ENCODE data around the gene SCPEP1. TPM values are rescaled to one million over a fixed set of nuclear protein-coding genes. Genes with fewer than 3 reads are reported as not detected.
"Not testable (repeated sequence)": the region's sequence is repeated elsewhere in the genome, so short reads cannot be mapped to it uniquely, and the experiment has no call there.

Gene SCPEP1
- total RNA-seq, 4 donors from 2014 or later = 84.5 to 104 (median 94.1) TPM

DNA sequence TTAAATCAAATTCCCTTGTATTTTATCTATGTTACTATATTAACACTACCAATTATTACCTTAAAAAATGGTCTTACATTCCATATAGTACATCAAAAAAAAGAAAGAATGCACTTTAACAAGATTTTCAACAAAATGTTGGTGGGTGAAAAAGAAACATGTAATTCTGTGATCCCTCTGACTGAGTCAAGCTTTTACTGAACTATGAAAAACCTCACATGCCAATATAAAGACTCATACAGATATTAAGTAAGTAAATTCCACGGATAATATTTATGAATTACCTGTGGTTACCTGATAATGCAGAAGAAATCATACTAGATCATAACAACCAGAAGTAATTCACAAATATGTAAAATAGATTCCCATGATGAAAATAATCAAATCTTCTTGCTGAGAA is 29.4 kb upstream of the SCPEP1 start:
- H3K27ac ChIP-seq = no peak overlapping the region
- TF ChIP-seq POLR2AphosphoS5 (IDR thresholded peaks at IDR 0.05) (no peak), POLR2A (IDR thresholded peaks at IDR 0.05) (no peak), EP300 (IDR thresholded peaks at IDR 0.05) (no peak)
- TF ChIP-seq, protein P1, sequence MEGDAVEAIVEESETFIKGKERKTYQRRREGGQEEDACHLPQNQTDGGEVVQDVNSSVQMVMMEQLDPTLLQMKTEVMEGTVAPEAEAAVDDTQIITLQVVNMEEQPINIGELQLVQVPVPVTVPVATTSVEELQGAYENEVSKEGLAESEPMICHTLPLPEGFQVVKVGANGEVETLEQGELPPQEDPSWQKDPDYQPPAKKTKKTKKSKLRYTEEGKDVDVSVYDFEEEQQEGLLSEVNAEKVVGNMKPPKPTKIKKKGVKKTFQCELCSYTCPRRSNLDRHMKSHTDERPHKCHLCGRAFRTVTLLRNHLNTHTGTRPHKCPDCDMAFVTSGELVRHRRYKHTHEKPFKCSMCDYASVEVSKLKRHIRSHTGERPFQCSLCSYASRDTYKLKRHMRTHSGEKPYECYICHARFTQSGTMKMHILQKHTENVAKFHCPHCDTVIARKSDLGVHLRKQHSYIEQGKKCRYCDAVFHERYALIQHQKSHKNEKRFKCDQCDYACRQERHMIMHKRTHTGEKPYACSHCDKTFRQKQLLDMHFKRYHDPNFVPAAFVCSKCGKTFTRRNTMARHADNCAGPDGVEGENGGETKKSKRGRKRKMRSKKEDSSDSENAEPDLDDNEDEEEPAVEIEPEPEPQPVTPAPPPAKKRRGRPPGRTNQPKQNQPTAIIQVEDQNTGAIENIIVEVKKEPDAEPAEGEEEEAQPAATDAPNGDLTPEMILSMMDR (IDR thresholded peaks at IDR 0.05) = no peak
- no peaks in the 10 kb centered on the region for H3K4me1 ChIP-seq
- ATAC-seq = no peak
- 84 to 100% methylated on average over 1 of the region's 1 CpG for WGBS, 2 donors (ENCODE audit: low coverage in 1 of 2)
- peaks cover 0 to 70% of the 10 kb centered on the region in 2 donors for H3K36me3 ChIP-seq
- no peaks in the 10 kb centered on the region for H3K27me3 ChIP-seq
- H3K9me3 ChIP-seq = no peaks in the 10 kb centered on the region
- no peak overlapping the region for H3K4me3 ChIP-seq

DNA sequence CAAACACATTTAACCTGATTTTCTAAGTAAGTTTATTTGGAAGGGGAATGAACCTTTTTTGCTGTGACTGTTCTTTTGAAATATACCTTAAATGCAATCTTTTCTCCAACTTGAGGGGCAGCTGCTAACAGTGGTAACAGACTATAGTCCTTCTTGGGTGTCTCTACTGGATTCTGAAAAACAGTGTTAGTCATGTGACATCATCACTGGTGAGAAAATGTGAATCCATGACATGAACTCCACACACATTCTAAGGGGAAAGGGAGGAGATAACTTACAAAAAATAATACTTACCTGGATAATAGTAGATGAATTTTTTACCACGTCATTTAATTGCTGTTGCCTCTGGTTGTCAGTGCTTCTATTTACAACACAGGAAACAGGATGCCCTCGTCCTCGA is 28.3 kb upstream of the SCPEP1 start:
- ATAC-seq = no peak
- Histone ChIP-seq H3K9me3 (no peaks in the 10 kb centered on the region), H3K27me3 (no peaks in the 10 kb centered on the region), H3K36me3 (peaks cover 0 to 59% of the 10 kb centered on the region in 2 donors), H3K4me3 (no peak overlapping the region), H3K27ac (no peak overlapping the region), H3K4me1 (no peaks in the 10 kb centered on the region)
- TF ChIP-seq, protein P1 (IDR thresholded peaks at IDR 0.05) = no peak
- TF ChIP-seq POLR2A (IDR thresholded peaks at IDR 0.05) (no peak), POLR2AphosphoS5 (IDR thresholded peaks at IDR 0.05) (no peak), EP300 (IDR thresholded peaks at IDR 0.05) (no peak)
- 78 to 81% methylated on average over 3 of the region's 3 CpGs for WGBS, 2 donors (ENCODE audit: low coverage in 1 of 2)

DNA sequence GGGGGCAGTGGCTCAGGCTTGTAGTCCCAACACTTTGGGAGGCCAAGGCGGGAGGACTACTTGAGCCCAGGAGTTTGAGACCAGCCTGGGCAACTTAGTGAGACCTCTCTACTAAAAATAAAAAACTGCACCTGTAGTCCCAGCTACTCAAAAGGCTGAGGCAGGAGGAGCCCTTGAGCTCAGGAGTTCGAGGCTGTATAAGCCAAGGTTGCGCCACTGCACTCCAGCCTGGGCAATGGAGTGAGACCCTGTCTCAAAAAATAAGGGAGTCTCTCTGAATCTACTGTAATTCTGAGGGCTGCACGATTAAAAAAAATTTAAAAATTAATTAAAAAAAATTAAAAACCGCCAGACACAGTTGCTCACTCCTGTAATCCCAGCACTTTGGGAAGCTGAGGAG is 20.9 kb upstream of the SCPEP1 start:
- H3K27me3 ChIP-seq = no peaks in the 10 kb centered on the region
- no peak for ATAC-seq

DNA sequence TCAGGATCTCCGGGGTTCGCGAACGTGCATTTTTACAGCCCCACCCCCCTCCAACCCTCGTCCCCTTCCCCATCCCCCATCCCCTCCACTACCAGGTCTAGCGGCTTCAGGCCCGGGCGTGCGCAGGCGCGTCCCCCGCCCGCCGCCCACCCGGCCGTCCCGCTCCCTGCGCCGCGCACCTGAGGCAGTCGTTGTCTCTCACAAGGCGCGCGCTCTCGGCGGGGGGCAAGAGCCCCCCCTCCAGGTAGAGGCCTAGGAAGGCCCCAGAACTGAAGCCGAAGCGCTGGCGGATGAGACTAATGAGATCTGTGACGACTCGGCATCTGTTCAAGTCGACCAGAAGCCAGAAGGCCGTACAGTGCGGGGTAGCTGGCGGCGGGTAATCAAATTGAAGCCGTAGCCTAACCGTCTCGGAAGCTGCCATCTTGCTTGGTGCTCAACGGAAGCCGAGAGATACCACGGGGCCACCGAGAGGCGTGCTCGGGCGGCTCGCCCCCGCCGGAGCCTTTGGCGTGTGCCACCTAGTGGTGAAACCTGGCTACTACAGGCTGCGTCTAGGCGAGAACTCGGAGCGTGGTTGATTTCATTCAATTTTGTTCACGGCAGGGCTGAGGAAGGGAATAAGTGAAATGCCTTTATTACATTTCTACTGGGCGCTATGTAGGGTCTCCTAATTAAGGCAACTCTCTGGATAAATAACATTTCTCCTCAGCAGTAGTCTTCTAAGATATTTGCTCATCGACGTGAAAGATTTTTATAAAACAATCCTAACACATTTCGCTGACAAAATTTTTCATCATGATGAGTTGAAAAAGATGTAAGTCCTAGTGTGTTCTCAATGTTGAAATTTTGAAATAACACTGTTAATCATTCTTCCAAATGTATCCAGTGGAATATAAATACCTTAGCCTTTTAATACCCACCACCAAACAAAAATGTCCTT is 17.1 kb upstream of the SCPEP1 start, which contains the start of gene COIL:
COIL (minus strand) TSS at position 455 of the 943 bp plus-strand sequence; CDS start at position 424, 31 bp downstream.
- Histone ChIP-seq H3K4me1 (peaks cover 0 to 30% (median 13%) of the 10 kb centered on the region in 3 donors), H3K27me3 (no peaks in the 10 kb centered on the region), H3K4me3 (peak within 1 kb of the TSS; percentile 89 to 98), H3K36me3 (no peaks in the 10 kb centered on the region), H3K9me3 (no peaks in the 10 kb centered on the region), H3K27ac (peak within 1 kb of the TSS; percentile 64 to 91 (median 85))
- WGBS, 2 donors (ENCODE audit: low coverage in 1 of 2) = 9 to 24% methylated on average over 8 to 18 of the region's 59 CpGs
- TF ChIP-seq POLR2AphosphoS5 (IDR thresholded peaks at IDR 0.05) (peak; percentile 82), POLR2A (IDR thresholded peaks at IDR 0.05) (no peak)
- TF ChIP-seq, protein P1 (IDR thresholded peaks at IDR 0.05) = peak; percentile 96 to 100 (median 98)
- ATAC-seq = peak; percentile 96

More for the DNA sequence above, 20.9 kb upstream of the SCPEP1 start:
- peaks cover 0 to 30% (median 13%) of the 10 kb centered on the region in 3 donors for H3K4me1 ChIP-seq
- H3K9me3 ChIP-seq = no peaks in the 10 kb centered on the region
- H3K27ac ChIP-seq = no peak overlapping the region
- no peak for TF ChIP-seq EP300 (IDR thresholded peaks at IDR 0.05)
- TF ChIP-seq POLR2A (IDR thresholded peaks at IDR 0.05) = no peak
- TF ChIP-seq, protein P1 (IDR thresholded peaks at IDR 0.05) = no peak
- TF ChIP-seq POLR2AphosphoS5 (IDR thresholded peaks at IDR 0.05) = no peak
- H3K36me3 ChIP-seq = no peaks in the 10 kb centered on the region
- no peak overlapping the region for H3K4me3 ChIP-seq
- 94 to 95% methylated on average over 2 to 3 of the region's 5 CpGs for WGBS, 2 donors (ENCODE audit: low coverage in 1 of 2)

DNA sequence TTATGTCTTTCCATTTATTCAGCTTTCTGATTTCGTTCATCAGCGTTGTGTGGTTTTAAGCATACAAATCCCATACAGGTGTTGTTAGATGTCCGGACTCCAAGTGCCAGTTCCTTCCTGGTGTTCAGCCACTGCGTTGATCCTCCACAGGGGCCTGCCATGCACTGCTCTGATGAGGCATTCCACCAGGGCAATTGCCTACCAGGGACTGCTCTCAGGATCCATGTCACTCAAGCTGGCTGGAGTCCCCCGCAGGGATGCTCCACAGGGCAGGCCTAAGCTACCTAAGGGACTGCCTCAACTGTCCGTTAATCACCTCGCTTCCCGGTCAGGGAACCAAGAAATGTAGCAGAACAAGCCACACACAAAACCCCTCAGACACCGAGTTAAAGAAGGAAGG is 12.7 kb upstream of the SCPEP1 start:
- not testable (repeated sequence) for H3K4me3 ChIP-seq, H3K36me3 ChIP-seq, H3K27ac ChIP-seq, H3K9me3 ChIP-seq, ATAC-seq, H3K4me1 ChIP-seq, H3K27me3 ChIP-seq
- 53 to 88% methylated on average over 2 of the region's 9 CpGs for WGBS, 2 donors (ENCODE audit: low coverage in 1 of 2)

DNA sequence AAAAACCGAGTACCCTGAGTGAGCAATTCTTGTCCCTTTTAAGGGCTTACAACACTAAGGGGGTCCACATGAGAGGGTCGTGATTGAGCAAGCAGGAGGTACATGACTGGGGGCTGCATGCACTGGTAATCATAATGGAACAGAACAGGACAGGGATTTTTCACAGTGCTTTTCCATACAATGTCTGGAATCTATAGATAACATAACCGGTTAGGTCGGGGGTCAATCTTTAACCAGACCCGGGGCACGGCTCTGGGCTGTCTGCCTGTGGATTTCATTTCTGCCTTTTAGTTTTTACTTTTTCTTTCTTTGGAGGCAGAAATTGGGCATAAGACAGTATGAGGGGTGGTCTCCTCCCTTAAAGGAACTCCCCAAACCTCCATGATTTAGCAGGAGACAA is 12.2 kb upstream of the SCPEP1 start:
- not testable (repeated sequence) for H3K27ac ChIP-seq, H3K4me1 ChIP-seq, H3K9me3 ChIP-seq, ATAC-seq, H3K36me3 ChIP-seq, H3K4me3 ChIP-seq, H3K27me3 ChIP-seq
- WGBS, 2 donors (ENCODE audit: low coverage in 1 of 2) = 53 to 82% methylated on average over 5 of the region's 6 CpGs
